NCI-H524 treated with DMSO at 0.1 percent for 48 hours (cell line): ENCODE data around the gene FMR1.

ENCODE experiments used
- DNase-seq: peaks from one replicate; lab custom pipeline; 2025; lab: John Stamatoyannopoulos, UW

The FMR1 gene

DNA sequence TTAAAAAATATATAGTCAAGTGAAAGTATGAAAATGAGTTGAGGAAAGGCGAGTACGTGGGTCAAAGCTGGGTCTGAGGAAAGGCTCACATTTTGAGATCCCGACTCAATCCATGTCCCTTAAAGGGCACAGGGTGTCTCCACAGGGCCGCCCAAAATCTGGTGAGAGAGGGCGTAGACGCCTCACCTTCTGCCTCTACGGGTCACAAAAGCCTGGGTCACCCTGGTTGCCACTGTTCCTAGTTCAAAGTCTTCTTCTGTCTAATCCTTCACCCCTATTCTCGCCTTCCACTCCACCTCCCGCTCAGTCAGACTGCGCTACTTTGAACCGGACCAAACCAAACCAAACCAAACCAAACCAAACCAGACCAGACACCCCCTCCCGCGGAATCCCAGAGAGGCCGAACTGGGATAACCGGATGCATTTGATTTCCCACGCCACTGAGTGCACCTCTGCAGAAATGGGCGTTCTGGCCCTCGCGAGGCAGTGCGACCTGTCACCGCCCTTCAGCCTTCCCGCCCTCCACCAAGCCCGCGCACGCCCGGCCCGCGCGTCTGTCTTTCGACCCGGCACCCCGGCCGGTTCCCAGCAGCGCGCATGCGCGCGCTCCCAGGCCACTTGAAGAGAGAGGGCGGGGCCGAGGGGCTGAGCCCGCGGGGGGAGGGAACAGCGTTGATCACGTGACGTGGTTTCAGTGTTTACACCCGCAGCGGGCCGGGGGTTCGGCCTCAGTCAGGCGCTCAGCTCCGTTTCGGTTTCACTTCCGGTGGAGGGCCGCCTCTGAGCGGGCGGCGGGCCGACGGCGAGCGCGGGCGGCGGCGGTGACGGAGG, at the start of gene FMR1:
Gene FMR1, plus strand, starts transcription at position 728 of the 831 bp plus-strand sequence. CDS start 261 bp downstream, outside the sequence.
- peak; percentile 44 for DNase-seq

DNA sequence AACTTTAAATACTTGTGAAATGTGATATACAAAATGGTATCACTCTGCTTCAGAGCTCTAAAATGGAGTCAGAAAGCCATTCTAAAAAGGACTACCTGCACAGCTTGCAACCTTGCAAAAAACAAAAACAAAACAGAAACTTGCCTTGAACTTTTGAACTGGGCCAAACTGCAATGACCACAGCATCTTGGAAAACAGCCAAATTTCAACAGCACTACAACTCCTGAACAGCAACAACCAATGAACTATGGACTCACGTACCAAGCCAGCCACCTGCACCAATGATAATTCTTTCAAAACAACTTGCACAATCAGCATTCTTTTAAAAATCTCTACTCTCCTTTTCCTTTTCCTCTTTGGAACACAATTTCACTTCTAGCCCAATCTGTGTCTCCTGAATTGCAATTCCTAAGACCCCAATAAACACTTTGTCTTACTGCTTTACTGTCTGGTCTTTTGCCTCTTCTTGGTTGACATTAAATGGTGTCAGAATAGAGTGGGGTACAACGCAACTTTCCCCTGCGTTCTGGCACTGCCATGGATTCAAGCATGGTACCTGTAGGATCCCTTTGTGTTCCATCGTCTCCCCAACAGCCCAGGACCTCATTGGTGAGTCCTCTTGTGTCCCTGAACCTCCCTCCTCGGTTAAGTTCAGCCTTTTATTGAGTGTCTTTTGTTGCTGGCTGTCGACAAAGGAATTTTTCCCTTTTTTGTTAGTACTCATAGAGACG, 35.7 kb upstream of the FMR1 start:
- no peak for DNase-seq

DNA sequence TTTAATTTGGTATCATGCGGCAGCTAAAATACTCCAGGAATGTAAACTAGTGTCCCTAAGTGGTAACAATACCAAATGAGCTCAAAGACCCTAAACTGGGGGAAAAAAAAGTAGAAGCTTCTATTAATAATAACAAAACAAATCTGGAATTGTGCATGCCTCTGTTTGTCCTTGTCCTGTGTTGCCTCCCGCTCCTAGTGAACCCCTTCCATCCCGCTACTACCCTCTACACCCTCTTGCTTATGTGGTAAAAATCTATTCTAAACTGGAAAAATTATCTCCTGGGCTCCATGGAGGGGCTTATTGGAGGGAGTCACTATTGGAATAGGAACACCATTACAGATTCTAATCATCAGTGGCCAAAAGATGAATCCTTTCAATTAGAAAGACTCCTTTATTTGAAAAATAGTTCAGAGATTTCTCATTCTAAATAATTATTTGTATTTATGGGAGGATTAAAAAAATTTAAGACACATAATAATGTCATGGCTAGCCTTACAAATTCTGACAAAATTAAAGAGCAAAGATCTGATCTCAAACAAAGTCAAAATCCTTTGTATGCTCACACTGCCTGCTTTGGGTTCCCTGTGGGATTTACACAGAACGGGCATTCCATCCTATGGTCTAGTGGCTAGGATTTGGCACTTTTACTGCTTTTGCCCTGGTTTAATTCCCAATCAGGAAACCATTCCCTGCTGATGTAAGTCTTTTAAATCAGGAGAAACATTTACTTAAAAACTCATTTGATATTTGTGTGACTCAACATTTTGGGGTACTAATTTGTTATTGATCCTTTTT, 34.7 kb upstream of the FMR1 start:
- DNase-seq, result no peak

DNA sequence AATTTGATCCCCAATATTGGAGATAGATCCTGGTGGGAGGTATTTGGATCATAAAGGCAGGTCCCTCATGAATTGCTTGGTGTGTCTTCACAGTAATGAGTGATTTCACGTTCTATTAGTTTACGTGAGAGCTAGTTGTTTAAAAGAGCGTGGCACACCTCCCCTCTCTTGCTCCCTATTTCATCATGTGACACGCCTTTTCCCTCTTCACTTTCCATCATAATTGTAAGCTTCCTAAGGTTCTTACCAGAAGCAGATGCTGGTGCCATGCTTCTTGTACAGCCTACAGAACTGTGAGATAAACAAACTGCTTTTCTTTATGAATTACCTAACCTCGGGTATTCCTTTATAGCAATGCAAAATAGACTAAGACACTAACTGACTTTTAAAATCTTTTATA, 34.0 kb upstream of the FMR1 start:
- DNase-seq, result no peak

DNA sequence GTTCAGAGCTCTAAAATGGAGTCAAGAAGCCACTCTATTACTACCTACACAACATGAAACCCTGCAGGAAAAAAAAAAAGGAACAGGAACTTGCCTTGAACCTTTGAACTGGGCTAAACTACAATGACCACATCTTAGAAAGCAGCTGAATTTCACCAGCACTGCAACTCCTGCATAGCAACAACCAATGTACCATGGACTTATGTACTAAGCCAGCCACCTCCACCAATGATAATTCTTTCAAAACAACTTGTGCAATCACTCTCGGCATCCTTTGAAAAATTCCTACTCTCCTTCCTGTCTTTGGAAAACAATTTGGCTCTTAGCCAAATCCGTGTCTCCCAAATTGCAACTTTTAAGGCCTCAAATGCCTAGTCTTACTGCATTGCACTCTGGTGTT, 26.8 kb upstream of the FMR1 start:
- no peak for DNase-seq

DNA sequence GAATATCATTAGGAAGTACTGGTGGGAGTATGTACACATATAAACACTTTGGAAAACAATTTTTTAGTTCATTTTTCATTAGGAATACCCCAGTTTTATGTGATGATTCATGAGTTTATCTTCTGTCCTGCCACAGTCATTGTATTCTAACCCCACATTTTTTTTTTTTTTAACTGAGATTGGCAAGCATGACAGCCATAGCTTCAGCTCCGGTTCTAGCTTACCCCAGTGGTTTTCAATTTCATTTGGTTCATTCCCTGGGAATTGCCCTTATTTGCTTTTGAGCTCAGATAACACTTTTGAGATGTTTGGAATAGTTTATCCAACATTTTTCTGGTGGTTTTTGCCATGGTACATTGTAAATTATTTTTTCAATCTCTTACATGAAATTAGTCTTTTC, 21.0 kb upstream of the FMR1 start:
- DNase-seq, result no peak

DNA sequence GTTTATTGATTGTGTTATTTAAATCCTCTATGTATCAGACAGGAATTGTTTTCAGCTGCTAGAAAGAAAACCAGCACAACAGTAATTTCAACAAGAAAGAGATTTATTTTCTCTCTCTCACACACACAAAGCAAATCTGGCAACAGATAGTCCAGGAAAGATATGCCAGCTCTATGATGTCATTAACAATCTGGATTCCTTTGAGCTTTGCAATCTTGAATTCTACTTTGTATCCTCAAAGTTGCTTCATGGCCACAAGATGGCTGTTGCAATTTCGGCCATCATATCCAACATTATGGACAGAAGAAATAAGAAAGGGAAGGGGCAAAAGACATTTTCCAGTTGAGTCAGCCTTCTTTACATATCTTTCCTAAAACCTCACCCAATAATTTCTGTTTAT, 19.8 kb upstream of the FMR1 start:
- DNase-seq, result no peak

DNA sequence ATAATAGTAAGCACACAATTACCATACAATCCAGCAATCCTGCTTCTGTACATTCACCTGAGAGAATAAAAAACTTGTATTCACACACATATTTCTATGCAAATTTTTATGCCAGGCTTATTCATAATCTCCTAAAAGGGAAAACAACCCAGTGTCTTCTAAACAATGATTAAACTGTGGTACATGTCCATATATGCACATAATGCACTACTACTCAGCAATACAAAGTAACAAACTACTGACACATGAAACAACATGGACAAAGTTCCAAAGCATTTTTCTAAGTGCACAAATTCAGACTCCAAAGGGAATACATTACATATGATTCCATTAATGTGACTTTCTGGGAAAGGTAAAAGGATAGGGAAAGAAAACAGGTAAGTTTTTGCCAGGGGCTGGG, 18.0 kb upstream of the FMR1 start:
- no peak for DNase-seq

DNA sequence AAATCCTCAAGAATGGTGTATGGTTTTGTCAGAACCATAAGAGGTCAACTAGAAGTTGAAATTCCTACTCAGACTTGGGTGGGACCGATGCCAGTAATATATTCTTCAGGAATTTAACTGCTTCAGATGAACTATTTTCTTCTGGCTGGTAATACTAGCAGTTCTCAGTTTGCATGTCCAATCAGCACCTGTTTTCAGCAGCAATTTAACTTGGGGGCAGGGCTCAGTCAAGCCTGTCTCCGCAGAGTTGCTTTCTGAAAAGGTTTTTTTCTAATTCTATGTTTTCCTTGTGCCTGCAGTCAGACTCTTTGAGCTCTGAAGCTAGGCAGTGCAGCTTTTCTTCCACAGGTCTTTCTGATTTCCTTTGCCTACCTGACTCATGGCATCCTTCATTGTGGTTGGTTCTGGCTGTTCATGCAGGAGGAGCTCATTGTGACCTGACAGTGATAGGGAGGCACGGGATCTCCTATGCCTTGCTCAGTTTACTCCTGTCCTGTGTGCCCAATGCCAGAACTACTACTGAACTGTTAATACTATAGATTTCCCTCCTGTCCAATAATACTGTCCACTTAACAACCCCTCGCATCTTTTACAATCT, 17.3 kb upstream of the FMR1 start:
- DNase-seq, result no peak

DNA sequence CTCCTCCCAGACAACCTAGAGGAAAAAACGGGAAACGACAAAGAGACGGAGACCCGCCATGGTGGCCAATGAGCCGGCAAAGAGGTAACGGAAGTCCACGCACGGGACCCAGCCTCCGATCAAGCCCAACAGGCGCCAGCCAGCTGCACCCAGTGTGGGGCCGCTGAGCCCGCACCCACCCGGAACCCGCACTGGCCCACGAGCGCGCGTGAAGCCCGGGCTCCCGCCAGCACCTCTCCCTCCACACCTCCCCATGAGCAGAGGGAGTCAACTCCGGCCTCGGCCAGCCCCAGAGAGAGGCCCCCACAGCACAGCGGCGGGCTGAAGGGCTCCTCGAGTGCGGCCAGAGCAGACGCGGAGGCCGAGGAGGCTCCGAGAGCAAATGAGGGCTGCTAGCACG, 14.6 kb upstream of the FMR1 start:
- DNase-seq, result no peak

DNA sequence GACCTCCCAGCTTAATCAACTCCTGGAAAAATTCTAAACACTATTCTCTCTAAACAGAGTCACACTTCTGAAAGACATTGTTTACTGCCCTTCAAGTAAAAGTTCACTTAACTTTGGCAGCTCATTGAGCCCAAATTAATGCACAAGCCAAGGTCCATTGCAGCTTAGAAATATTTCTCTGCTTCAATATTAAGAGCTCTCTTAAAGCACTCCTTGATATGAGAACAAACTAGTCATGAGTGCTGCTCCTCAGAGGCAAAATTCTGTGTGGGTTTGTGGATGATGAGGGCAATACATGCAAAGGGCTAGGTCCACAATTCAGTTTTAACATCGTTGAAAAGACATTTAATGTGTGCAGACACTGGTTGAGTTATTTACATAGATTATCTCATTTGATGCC, 12.8 kb upstream of the FMR1 start:
- DNase-seq, result no peak

DNA sequence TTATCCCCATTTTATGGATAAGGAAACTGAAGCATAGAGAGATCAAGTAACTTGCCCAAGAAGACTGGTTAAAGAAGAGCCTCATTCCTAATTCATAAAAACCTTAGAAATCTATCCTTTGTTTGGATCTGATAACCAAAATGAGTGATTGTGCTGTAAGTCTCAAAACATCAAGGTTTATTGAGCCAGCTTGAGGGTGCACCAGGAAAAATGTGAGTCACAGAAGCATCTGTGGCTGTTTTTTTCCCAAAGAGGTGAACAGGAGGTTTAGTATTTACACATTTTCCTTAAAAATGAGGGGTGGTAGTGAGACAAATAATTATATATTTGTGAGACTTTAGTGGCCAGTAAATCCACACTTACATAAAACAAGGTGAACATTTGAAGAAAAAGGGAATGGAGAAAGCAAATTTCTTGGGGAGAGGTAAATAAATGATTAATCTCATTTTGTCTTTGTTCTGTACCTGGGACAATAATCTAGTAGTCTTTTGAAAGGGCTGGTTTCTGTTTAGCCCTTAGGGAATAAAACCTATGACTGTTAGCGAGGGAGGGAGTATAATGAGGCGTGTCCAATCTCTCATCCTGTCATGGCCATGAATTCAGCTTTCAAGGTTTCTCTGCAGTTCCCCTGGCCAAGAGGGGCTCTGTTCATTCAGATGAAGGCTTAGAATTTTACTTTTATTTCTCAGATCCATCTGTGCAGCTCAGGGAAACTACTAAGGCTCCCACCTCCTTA, 12.2 kb upstream of the FMR1 start:
- no peak for DNase-seq

DNA sequence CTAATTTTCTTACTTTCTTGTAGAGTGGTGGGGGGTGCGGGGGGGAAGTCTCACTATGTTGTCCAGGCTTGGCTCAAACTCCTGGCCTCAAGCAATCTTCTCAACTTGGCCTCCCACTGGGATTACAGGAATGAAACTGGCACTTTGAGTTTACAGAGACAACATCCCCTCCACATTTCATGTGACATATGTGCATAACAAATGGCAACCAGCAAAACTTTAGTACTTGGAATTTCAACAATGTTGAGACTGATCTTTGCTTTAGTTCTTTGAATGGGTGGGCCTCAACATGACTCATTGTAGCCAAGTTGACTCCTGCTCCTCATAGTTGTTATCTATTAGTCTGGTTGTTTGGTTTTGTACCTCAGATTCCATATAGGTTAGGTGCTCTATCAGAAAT, 11.4 kb upstream of the FMR1 start:
- DNase-seq, result no peak

DNA sequence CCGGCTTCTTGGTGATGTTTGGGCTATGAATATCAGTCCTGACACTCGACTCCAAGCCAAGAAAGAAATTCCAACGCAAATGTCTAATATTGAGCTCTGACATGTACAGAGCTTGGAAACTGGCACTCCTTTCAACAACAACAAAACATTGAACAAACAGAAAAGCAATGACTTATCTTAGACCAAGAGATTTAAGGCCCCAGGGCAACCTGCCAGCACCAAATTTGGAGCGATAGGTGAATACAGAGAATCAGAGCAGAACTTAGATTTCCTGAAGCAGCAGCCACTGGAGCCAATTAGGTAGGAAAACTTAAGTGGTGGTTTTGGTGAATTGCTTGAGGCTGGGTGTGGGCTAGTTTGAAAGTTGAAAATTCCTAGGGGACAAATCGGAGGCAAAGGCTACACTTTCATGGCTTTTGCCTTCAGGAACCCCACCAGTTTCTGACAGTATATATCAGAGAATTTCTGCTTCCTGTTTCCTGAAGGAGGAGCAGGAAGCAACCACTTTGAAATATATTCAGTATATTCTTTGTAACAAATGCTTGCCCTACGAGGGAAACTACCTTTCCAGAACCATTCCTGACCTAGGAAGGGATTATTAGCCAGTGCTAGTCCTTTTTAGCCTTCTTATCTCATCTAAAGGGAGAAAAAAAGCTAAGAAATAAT, 10.1 kb upstream of the FMR1 start:
- DNase-seq, result no peak

DNA sequence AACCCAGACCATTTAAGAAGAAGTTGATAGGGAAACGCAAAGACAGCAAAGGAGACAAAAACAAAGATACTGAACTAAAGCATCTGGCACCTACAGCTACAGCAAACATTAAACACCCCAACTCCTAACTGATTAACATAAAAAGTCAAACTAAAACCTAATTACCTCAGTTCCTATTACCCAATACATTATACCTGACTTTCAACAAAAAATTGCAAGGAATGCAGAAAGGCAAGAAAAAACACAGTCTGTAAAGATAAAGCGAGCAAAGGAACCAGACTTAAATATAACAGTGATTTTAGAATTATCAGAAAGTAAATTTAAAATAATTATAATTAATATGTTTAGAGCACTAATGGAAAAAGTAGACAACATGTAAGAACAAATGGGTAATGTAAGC, 9.4 kb upstream of the FMR1 start:
- no peak for DNase-seq

DNA sequence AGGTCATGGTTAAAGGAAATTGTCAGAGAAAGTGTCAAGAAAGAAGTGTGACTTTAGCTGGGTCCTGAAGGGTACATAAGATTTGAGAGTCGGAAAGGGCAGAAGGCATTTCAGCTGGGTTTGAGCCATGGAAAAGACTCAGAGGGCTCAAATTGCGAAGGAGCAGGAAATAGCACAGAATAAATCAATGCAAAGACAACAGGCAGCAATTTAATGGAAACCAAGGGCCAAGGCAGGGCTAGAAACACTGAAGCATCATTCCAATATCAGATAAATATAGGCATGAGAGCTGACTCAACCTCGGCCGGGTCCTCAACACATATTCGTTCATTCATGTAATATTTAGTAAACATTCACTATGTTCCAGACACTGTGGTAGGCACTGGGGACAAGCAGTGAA, 3.6 kb upstream of the FMR1 start:
- no peak for DNase-seq

DNA sequence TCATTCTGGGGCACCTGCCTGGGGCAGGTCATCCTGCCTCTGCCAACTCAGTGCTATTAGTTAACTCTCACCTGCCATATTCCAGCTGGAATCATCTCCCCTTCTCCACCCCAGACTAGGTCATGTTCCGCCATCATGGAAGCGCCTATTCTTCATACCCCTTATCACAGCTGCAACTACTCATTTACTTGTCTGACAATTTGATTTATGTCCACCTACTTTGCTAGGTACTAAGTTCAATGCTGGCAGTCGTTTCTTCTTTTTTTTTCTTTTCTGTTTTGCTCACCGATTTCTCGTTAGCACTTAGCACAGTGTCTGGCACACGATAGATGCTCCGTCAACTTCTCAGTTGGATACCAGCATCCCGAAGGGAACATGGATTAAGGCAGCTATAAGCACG, 1.1 kb upstream of the FMR1 start:
- DNase-seq, result no peak

DNA sequence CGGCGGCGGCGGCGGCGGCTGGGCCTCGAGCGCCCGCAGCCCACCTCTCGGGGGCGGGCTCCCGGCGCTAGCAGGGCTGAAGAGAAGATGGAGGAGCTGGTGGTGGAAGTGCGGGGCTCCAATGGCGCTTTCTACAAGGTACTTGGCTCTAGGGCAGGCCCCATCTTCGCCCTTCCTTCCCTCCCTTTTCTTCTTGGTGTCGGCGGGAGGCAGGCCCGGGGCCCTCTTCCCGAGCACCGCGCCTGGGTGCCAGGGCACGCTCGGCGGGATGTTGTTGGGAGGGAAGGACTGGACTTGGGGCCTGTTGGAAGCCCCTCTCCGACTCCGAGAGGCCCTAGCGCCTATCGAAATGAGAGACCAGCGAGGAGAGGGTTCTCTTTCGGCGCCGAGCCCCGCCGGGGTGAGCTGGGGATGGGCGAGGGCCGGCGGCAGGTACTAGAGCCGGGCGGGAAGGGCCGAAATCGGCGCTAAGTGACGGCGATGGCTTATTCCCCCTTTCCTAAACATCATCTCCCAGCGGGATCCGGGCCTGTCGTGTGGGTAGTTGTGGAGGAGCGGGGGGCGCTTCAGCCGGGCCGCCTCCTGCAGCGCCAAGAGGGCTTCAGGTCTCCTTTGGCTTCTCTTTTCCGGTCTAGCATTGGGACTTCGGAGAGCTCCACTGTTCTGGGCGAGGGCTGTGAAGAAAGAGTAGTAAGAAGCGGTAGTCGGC, 528 bp downstream of the FMR1 start:
- DNase-seq, result no peak

DNA sequence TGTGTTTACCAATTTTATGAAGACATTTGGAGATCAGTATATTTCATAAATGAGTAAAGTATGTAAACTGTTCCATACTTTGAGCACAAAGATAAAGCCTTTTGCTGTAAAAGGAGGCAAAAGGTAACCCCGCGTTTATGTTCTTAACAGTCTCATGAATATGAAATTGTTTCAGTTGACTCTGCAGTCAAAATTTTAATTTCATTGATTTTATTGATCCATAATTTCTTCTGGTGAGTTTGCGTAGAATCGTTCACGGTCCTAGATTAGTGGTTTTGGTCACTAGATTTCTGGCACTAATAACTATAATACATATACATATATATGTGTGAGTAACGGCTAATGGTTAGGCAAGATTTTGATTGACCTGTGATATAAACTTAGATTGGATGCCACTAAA, 1.9 kb downstream of the FMR1 start:
- no peak for DNase-seq

DNA sequence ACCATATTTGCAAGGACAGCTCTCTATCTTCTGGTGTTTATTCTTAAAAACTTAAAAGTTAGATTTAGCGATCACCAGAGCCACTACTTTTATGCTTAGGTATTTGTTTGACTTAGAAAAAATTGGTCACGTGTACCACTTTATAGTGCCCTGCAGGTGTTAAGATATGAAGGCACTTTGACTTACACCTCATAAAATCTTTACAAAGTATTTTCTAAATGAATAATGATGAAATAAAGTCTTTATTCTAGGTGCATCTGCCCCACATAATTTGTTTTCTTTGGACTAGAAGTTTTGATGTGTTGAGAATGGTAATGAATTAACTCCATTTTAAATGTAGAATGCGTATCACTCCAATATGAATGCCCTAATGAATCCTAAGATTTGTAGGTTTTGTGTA, 2.9 kb downstream of the FMR1 start:
- DNase-seq, result no peak
